GM13976 (cell line): ENCODE measurements around the gene LSM3.

Experiments
- DNase-seq: peaks from one replicate; pipeline ENCODE4 v3.0.0; 2012; ENCODE audit warnings: low spot score
- in situ Hi-C: fragments of 300-500 bp; cut with MboI; formaldehyde crosslinking; loops from one replicate; pipeline ENCODE4 v1.12.0; 2022; ENCODE audit warnings: low sequenced_read_pairs, mixed read lengths, inconsistent platforms; ENCODE audit not compliant: unreplicated experiment
- TF ChIP-seq, protein P1 (sequence below): IDR thresholded peaks from 2 replicates; pipeline ENCODE4 v1.5.1; 2012; ENCODE audit warnings: borderline replicate concordance, mild to moderate bottlenecking; ENCODE audit not compliant: insufficient read depth; ENCODE audit errors: extremely low read depth, missing control alignments, control extremely low read depth

The LSM3 gene

DNA sequence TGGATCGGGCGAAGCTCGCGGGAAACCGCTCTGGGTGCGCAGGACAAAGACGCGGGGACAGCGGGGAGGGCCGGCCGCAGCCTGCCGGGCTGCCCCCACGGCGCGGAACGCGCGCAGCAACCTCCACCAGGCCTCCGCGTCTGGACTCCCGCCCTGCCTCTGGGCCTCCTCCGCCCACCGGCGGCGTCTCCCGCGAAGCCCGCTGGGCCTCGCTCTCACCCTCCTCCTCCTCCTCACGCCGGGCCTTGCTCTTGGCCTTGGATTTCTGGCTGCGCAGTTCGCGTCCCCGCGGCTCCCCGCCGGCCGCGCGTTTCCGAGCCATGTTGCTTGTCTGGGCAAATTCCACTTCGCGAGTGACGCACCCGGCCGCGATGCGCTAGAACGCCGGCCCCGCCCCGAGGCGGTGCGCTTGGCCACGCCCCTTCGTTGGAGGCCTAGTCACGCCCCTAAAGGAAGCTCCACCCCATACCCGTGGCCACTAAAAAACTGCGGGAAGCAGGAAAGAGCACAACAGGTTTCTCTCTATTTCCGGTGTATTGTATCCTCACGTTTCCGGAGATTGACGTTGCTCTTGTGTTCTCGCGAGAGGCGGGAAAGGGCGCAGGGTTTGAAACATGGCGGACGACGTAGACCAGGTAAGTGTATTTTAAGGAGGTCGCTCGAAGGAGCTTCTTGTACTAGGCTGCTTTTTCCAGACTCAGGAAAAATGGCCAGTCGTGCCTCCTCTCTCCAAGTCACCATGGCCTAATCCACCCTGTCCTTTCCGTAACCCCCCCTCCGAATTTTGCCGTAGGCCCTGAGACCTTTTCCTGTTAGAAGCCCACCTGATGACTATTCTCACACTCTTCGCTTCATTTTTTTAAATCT, at the start of gene LSM3, which contains the start of gene XPC:
LSM3 (plus strand) TSS at position 571 of the 867 bp plus-strand sequence; CDS start at position 615, 44 bp downstream.
XPC (minus strand) TSS at position 355 of the 867 bp plus-strand sequence; CDS start at position 322, 33 bp downstream.
- TF ChIP-seq, protein P1, sequence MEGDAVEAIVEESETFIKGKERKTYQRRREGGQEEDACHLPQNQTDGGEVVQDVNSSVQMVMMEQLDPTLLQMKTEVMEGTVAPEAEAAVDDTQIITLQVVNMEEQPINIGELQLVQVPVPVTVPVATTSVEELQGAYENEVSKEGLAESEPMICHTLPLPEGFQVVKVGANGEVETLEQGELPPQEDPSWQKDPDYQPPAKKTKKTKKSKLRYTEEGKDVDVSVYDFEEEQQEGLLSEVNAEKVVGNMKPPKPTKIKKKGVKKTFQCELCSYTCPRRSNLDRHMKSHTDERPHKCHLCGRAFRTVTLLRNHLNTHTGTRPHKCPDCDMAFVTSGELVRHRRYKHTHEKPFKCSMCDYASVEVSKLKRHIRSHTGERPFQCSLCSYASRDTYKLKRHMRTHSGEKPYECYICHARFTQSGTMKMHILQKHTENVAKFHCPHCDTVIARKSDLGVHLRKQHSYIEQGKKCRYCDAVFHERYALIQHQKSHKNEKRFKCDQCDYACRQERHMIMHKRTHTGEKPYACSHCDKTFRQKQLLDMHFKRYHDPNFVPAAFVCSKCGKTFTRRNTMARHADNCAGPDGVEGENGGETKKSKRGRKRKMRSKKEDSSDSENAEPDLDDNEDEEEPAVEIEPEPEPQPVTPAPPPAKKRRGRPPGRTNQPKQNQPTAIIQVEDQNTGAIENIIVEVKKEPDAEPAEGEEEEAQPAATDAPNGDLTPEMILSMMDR = no peak
- DNase-seq = peak; percentile 94
- in situ Hi-C loops = no loop called here

DNA sequence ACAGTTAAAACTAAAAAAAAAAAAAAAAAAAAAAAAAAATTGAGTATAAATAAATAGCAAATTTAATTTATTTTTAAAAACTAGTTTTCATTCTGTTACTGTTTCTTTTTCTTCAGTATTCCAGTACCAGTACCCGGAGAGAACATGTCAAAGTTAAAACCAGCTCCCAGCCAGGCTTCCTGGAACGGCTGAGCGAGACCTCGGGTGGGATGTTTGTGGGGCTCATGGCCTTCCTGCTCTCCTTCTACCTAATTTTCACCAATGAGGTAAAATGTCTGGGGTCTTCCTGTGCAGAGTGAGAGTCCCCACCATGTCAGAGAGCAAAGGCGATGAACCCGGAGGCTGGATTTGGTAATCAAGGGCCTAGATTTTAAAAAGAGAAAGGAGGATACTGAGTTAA, 49.3 kb upstream of the LSM3 start:
- in situ Hi-C loops = no loop called here
- TF ChIP-seq, protein P1 = no peak
- DNase-seq = no peak

DNA sequence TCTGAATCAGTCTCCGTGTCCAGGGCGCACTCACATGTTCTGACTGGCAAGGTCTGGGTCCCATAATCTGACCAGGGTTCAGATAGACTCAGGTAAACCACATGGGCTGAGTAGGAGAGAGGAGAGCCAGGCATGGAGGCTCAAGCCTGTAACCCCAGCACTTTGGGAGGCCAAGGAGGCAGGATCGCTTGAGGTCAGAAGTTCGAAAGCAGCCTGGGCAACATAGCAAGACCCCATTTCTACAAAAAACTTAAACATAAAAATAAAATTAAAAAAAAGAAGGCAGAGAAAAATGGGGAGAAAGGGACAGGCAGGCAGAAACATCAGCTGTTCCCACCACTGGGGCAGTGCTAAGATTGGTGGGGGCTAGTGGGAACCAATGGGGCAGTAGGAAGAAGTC, 48.4 kb upstream of the LSM3 start:
- TF ChIP-seq, protein P1 = no peak
- no peak for DNase-seq
- in situ Hi-C loops = no loop called here

DNA sequence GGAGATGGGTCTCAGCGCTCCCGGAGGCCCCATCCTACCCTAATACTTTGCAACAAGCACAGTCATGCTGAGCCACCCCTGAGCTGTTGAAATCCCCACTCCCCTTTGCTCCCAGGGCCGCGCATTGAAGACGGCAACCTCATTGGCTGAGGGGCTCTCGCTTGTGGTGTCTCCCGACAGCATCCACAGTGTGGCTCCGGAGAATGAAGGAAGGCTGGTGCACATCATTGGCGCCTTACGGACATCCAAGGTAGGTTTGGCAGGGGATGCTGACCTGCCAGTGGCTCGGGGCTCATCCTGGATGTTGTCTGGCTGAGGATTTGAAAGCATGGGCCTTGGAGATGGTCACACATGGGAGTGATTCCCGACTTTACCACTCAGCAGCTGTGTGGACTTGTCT, 47.9 kb upstream of the LSM3 start:
- DNase-seq = no peak
- TF ChIP-seq, protein P1 = no peak
- in situ Hi-C loops = no loop called here

DNA sequence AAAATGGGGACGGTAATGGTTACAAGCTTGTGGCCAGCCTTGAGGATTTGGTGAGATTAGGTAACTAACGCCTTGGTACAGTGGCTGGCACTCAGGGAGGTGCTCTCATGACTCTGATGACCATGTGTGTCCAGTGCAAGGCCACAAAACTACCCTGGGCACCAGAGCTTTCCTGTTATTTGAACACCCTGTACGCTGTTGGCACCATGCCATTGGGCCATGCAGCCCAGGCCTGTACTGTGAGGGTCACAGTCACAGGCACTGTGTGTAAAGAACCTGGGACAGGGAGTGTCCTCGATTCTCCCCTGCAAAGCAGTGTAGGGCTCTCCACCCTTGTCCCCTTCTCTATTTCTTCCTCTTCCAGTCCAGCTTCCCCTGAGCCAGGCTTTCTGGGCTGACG, 47.5 kb upstream of the LSM3 start:
- no peak for DNase-seq
- TF ChIP-seq, protein P1 = no peak
- in situ Hi-C loops = no loop called here

DNA sequence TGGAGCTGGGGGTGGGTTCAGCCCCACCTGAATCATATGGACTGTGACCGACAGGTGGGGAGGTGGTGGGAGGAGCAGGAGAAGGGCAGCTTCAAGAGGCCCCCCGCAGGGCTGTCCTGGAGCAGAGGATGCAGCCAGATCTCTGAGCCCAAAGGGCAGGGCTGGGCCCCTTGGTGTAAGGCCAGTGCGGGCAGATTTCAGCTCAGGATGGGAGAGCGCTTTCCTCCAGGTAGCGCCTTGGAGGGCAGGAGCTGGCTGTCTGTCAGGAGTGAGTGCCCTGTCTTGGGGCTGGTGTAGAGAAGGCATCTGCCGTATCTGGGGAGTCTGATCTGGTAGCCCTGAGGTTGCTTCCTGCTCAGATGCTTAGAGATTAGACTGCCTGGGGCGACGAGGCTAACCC, 46.5 kb upstream of the LSM3 start:
- in situ Hi-C loops = no loop called here
- TF ChIP-seq, protein P1 = no peak
- no peak for DNase-seq
